PC-9 (cell line): Measurements from ENCODE around the gene HMX1. TPM values are rescaled to one million over a fixed set of nuclear protein-coding genes. Genes with fewer than 3 reads are reported as not detected.

ENCODE experiments used
- BruUV-seq: library from RNA; stranded (reverse); fragments of 400-500 nt; replicated peaks from 2 replicates; lab custom pipeline; 2021; lab: Mats Ljungman, UMichigan
- CTCF ChIA-PET: fragments of 300-600 bp; sonication (Branson Sonifier 250); formaldehyde crosslinking; loops from one replicate; lab custom pipeline; 2022; ENCODE audit warnings: antibody characterized with exemption; lab: Charles Lee
- POLR2A ChIA-PET: fragments of 300-600 bp; sonication (Branson Sonifier 250); formaldehyde crosslinking; loops from one replicate; lab custom pipeline; 2022; ENCODE audit warnings: antibody characterized with exemption; ENCODE audit not compliant: unreplicated experiment; lab: Charles Lee
- DNase-seq, 2 experiments: peaks; one replicate each; pipeline versions ENCODE4 v3.0.0 to v3.0.0-alpha.2; 2015 to 2022; ENCODE audit warnings: mixed read lengths in 1 of 2
- H2AFZ ChIP-seq: fragments of 200-600 bp; sonication (generic); 2 replicates; pipeline ENCODE4 v1.8.1; 2017; ENCODE audit warnings: antibody characterized with exemption
- H3F3A ChIP-seq: fragments of 200-600 bp; sonication (generic); 2 replicates; pipeline ENCODE4 v1.8.1; 2017; ENCODE audit warnings: antibody characterized with exemption, mild to moderate bottlenecking, low read depth; ENCODE audit not compliant: insufficient read depth
- H3K27ac ChIP-seq: fragments of 200-600 bp; sonication (generic); 2 replicates; pipeline ENCODE4 v1.6.1; 2016; ENCODE audit warnings: mixed run types
- H3K27me3 ChIP-seq: fragments of 200-600 bp; sonication (generic); 2 replicates; pipeline ENCODE4 v1.6.1; 2016; ENCODE audit warnings: low read depth, mixed run types; ENCODE audit not compliant: insufficient read depth
- H3K36me3 ChIP-seq: fragments of 200-600 bp; sonication (generic); 2 replicates; pipeline ENCODE4 v1.6.1; 2016; ENCODE audit warnings: low read depth, mixed run types
- H3K4me1 ChIP-seq: fragments of 200-600 bp; sonication (generic); replicated peaks from 2 replicates; pipeline ENCODE4 v1.6.1; 2016; ENCODE audit warnings: mixed run types; ENCODE audit not compliant: insufficient read depth
- H3K4me2 ChIP-seq: fragments of 200-600 bp; sonication (generic); 2 replicates; pipeline ENCODE4 v1.6.1; 2017; ENCODE audit warnings: mixed run types
- H3K4me3 ChIP-seq: fragments of 200-600 bp; sonication (generic); 2 replicates; pipeline ENCODE4 v1.6.1; 2016; ENCODE audit warnings: mixed run types
- H3K79me2 ChIP-seq: fragments of 200-600 bp; sonication (generic); 2 replicates; pipeline ENCODE4 v1.6.1; 2017; ENCODE audit warnings: low read depth, mixed run types
- H3K9me2 ChIP-seq: fragments of 200-600 bp; sonication (generic); 2 replicates; pipeline ENCODE4 v1.8.1; 2017; ENCODE audit warnings: mild to moderate bottlenecking; ENCODE audit not compliant: insufficient read depth
- H3K9me3 ChIP-seq: fragments of 200-600 bp; sonication (generic); 2 replicates; pipeline ENCODE4 v1.8.1; 2016; ENCODE audit warnings: low read depth; ENCODE audit not compliant: insufficient read depth
- H4K20me1 ChIP-seq: fragments of 200-600 bp; sonication (generic); 2 replicates; pipeline ENCODE4 v1.8.1; 2017; ENCODE audit not compliant: insufficient read depth
- CTCF ChIP-seq: fragments of 200-600 bp; sonication (generic); conservative IDR thresholded peaks from 2 replicates; pipeline ENCODE4 v1.6.1; 2017; ENCODE audit warnings: mixed run types, antibody characterized with exemption, mild to moderate bottlenecking, moderate library complexity
- EZH2 ChIP-seq: fragments of 200-600 bp; sonication (generic); IDR thresholded peaks from 2 replicates; pipeline ENCODE4 v1.8.0; 2017; ENCODE audit warnings: antibody characterized with exemption, low read depth
- intact Hi-C: fragments of 100-400 bp; cut with micrococcal nuclease; formaldehyde crosslinking; loops from one replicate; pipeline ENCODE4 v1.10.0; 2022; ENCODE audit not compliant: unreplicated experiment
- total RNA-seq: library from RNA; stranded (reverse); gene quantifications from 2 replicates; pipeline ENCODE4 v1.2.3, GENCODE V29; 2021

HMX1 gene
- total RNA-seq, 1 experiment from 2014 or later: not detected

- H4K20me1 ChIP-seq: no peaks in the 10 kb centered on the region
- POLR2A ChIA-PET: no interaction called here
- no peak overlapping the region for H3K4me2 ChIP-seq
- BruUV-seq: no TSS peak
- H3K9me2 ChIP-seq: no peaks in the 10 kb centered on the region
- no peak overlapping the region for H3K4me3 ChIP-seq
- no peak overlapping the region for H2AFZ ChIP-seq
- intact Hi-C loops: loop anchor here (2.0 kb wide), 1 partner anchor 231 kb away; no protein-coding TSS in a partner anchor
- H3K27ac ChIP-seq: no peak overlapping the region
- no peak for TF ChIP-seq EZH2
- DNase-seq: no peak
- H3K9me3 ChIP-seq: no peaks in the 10 kb centered on the region
- H3F3A ChIP-seq: no peaks in the 10 kb centered on the region
- no peaks in the 10 kb centered on the region for H3K36me3 ChIP-seq
- H3K27me3 ChIP-seq: peaks cover 43% of the 10 kb centered on the region
- no peaks in the 10 kb centered on the region for H3K4me1 ChIP-seq
- CTCF ChIA-PET: no interaction called here
- no peaks in the 10 kb centered on the region for H3K79me2 ChIP-seq
These were observed 48.1 kb upstream of the HMX1 start for GRCh38 chr4:8919651-8920288.

GRCh38 chr4:8917868-8918783, 46.5 kb upstream of the HMX1 start:
- no peaks in the 10 kb centered on the region for H3K79me2 ChIP-seq
- DNase-seq: peak in 1 of 2 experiments; percentile 73
- intact Hi-C loops: loop anchor here (2.0 kb wide), 1 partner anchor 229 kb away; no protein-coding TSS in a partner anchor
- no peaks in the 10 kb centered on the region for H3K9me3 ChIP-seq
- no peaks in the 10 kb centered on the region for H3K36me3 ChIP-seq
- no peak overlapping the region for H3K4me2 ChIP-seq
- POLR2A ChIA-PET: no interaction called here
- no peaks in the 10 kb centered on the region for H3K4me1 ChIP-seq
- no peaks in the 10 kb centered on the region for H3K9me2 ChIP-seq
- H4K20me1 ChIP-seq: no peaks in the 10 kb centered on the region
- no peak overlapping the region for H2AFZ ChIP-seq
- CTCF ChIA-PET: no interaction called here
- H3K27me3 ChIP-seq: peaks cover 58% of the 10 kb centered on the region
- no peak overlapping the region for H3K4me3 ChIP-seq
- no peaks in the 10 kb centered on the region for H3F3A ChIP-seq
- no TSS peak for BruUV-seq
- peak; percentile 89 for TF ChIP-seq CTCF
- TF ChIP-seq EZH2: no peak
- no peak overlapping the region for H3K27ac ChIP-seq

- H3K27ac ChIP-seq: no peak overlapping the region
- intact Hi-C loops: no loop called here
These were observed 45.7 kb upstream of the HMX1 start for GRCh38 chr4:8917321-8917811.

More at GRCh38 chr4:8917321-8917811, 45.7 kb upstream of the HMX1 start:
- Histone ChIP-seq H3K9me3 (no peaks in the 10 kb centered on the region), H2AFZ (no peak overlapping the region), H4K20me1 (no peaks in the 10 kb centered on the region), H3K4me2 (no peak overlapping the region), H3K79me2 (no peaks in the 10 kb centered on the region), H3K27me3 (peaks cover 60% of the 10 kb centered on the region), H3F3A (no peaks in the 10 kb centered on the region), H3K36me3 (no peaks in the 10 kb centered on the region), H3K4me3 (no peak overlapping the region), H3K9me2 (no peaks in the 10 kb centered on the region), H3K4me1 (no peaks in the 10 kb centered on the region)
- no TSS peak for BruUV-seq
- POLR2A ChIA-PET: no interaction called here
- DNase-seq: no peak
- CTCF ChIA-PET: interaction anchor here (0.6 kb wide), 1 partner anchor 245 kb away, joined by 3 read pairs; no protein-coding TSS in a partner anchor
- TF ChIP-seq CTCF (no peak), EZH2 (no peak)
